ENCODE data around the gene TOPORS.

TOPORS gene

GRCh38 chr9:32523910-32524309, 28.5 kb downstream of the TOPORS start:
- Histone ChIP-seq H3K27ac (ENCODE audit: low read length) (no peak overlapping the region), H2AFZ (ENCODE audit: low read depth, low read length) (no peak overlapping the region), H3K4me2 (ENCODE audit: insufficient read depth, low read length) (no peak overlapping the region), H4K20me1 (ENCODE audit: insufficient read depth, low read length) (no peaks in the 10 kb centered on the region), H3K4me3 (ENCODE audit: low read depth in 1 of 2, low read length in 2 of 2) (no peak overlapping the region), H3K36me3 (ENCODE audit: insufficient read depth, low read length) (peaks cover 8% of the 10 kb centered on the region; the same call in 1 of the 2 replicates), H3K79me2 (ENCODE audit: insufficient read depth, low read length) (peaks cover 35% of the 10 kb centered on the region), H3K9me3 (ENCODE audit: insufficient read depth, low read length, severe bottlenecking) (peaks cover 11% of the 10 kb centered on the region), H3K4me1 (ENCODE audit: insufficient read depth, low read length) (peaks cover 31% of the 10 kb centered on the region), H3K9ac (ENCODE audit: low read depth, low read length) (no peak overlapping the region), H3K27me3 (ENCODE audit: insufficient read depth, low read length, poor library complexity) (no peaks in the 10 kb centered on the region)
- no peak for ATAC-seq (ENCODE audit: insufficient read depth, low read depth)
- DNase-seq: no peak
- TF ChIP-seq CTCF (IDR thresholded peaks at IDR 0.05; ENCODE audit: borderline replicate concordance, extremely low read depth, low read length, poor library complexity, severe bottlenecking): no peak
- TF ChIP-seq EZH2 (IDR thresholded peaks at IDR 0.05; ENCODE audit: borderline replicate concordance, low read depth, low read length, severe bottlenecking): no peak

GRCh38 chr9:32518276-32518675, 34.1 kb downstream of the TOPORS start:
- H4K20me1 ChIP-seq (ENCODE audit: insufficient read depth, low read length): no peaks in the 10 kb centered on the region
- no peaks in the 10 kb centered on the region; the same call in 1 of the 2 replicates for H3K4me1 ChIP-seq (ENCODE audit: insufficient read depth, low read length)
- peaks cover 5% of the 10 kb centered on the region; the same call in 1 of the 2 replicates for H3K79me2 ChIP-seq (ENCODE audit: insufficient read depth, low read length)
- H2AFZ ChIP-seq (ENCODE audit: low read depth, low read length): no peak overlapping the region
- no peak overlapping the region for H3K4me3 ChIP-seq (ENCODE audit: low read depth in 1 of 2, low read length in 2 of 2)
- H3K9me3 ChIP-seq (ENCODE audit: insufficient read depth, low read length, severe bottlenecking): peaks cover 23% of the 10 kb centered on the region
- H3K27me3 ChIP-seq (ENCODE audit: insufficient read depth, low read length, poor library complexity): no peaks in the 10 kb centered on the region
- no peak for DNase-seq
- no peak overlapping the region for H3K9ac ChIP-seq (ENCODE audit: low read depth, low read length)
- peaks cover 4% of the 10 kb centered on the region; the same call in 1 of the 2 replicates for H3K36me3 ChIP-seq (ENCODE audit: insufficient read depth, low read length)
- no peak overlapping the region for H3K4me2 ChIP-seq (ENCODE audit: insufficient read depth, low read length)
- H3K27ac ChIP-seq (ENCODE audit: low read length): no peak overlapping the region
- no peak for TF ChIP-seq EZH2 (IDR thresholded peaks at IDR 0.05; ENCODE audit: borderline replicate concordance, low read depth, low read length, severe bottlenecking)
- no peak for TF ChIP-seq CTCF (IDR thresholded peaks at IDR 0.05; ENCODE audit: borderline replicate concordance, extremely low read depth, low read length, poor library complexity, severe bottlenecking)
- no peak for ATAC-seq (ENCODE audit: insufficient read depth, low read depth)

GRCh38 chr9:32516241-32516640, 36.1 kb downstream of the TOPORS start:
- Histone ChIP-seq H3K4me3 (ENCODE audit: low read depth in 1 of 2, low read length in 2 of 2) (no peak overlapping the region), H3K79me2 (ENCODE audit: insufficient read depth, low read length) (peaks cover 3% of the 10 kb centered on the region; the same call in 1 of the 2 replicates), H4K20me1 (ENCODE audit: insufficient read depth, low read length) (no peaks in the 10 kb centered on the region), H3K9me3 (ENCODE audit: insufficient read depth, low read length, severe bottlenecking) (peaks cover 19% of the 10 kb centered on the region), H3K9ac (ENCODE audit: low read depth, low read length) (no peak overlapping the region), H3K27ac (ENCODE audit: low read length) (no peak overlapping the region), H3K36me3 (ENCODE audit: insufficient read depth, low read length) (no peaks in the 10 kb centered on the region), H3K4me2 (ENCODE audit: insufficient read depth, low read length) (no peak overlapping the region), H3K4me1 (ENCODE audit: insufficient read depth, low read length) (no peaks in the 10 kb centered on the region), H2AFZ (ENCODE audit: low read depth, low read length) (no peak overlapping the region), H3K27me3 (ENCODE audit: insufficient read depth, low read length, poor library complexity) (no peaks in the 10 kb centered on the region)
- TF ChIP-seq EZH2 (IDR thresholded peaks at IDR 0.05; ENCODE audit: borderline replicate concordance, low read depth, low read length, severe bottlenecking): no peak
- TF ChIP-seq CTCF (IDR thresholded peaks at IDR 0.05; ENCODE audit: borderline replicate concordance, extremely low read depth, low read length, poor library complexity, severe bottlenecking): no peak
- ATAC-seq (ENCODE audit: insufficient read depth, low read depth) (no peak), DNase-seq (no peak)

GRCh38 chr9:32508728-32509127, 43.7 kb downstream of the TOPORS start:
- H3K4me2 ChIP-seq (ENCODE audit: insufficient read depth, low read length): no peak overlapping the region
- H3K9me3 ChIP-seq (ENCODE audit: insufficient read depth, low read length, severe bottlenecking): no peaks in the 10 kb centered on the region
- H3K4me3 ChIP-seq (ENCODE audit: low read depth in 1 of 2, low read length in 2 of 2): no peak overlapping the region
- H3K9ac ChIP-seq (ENCODE audit: low read depth, low read length): no peak overlapping the region
- no peaks in the 10 kb centered on the region for H3K79me2 ChIP-seq (ENCODE audit: insufficient read depth, low read length)
- DNase-seq: no peak
- no peak overlapping the region for H2AFZ ChIP-seq (ENCODE audit: low read depth, low read length)
- no peaks in the 10 kb centered on the region for H3K27me3 ChIP-seq (ENCODE audit: insufficient read depth, low read length, poor library complexity)
- TF ChIP-seq EZH2 (IDR thresholded peaks at IDR 0.05; ENCODE audit: borderline replicate concordance, low read depth, low read length, severe bottlenecking) (no peak), CTCF (IDR thresholded peaks at IDR 0.05; ENCODE audit: borderline replicate concordance, extremely low read depth, low read length, poor library complexity, severe bottlenecking) (no peak)
- H3K27ac ChIP-seq (ENCODE audit: low read length): no peak overlapping the region
- no peaks in the 10 kb centered on the region for H3K36me3 ChIP-seq (ENCODE audit: insufficient read depth, low read length)
- ATAC-seq (ENCODE audit: insufficient read depth, low read depth): no peak
- H4K20me1 ChIP-seq (ENCODE audit: insufficient read depth, low read length): no peaks in the 10 kb centered on the region
- no peaks in the 10 kb centered on the region for H3K4me1 ChIP-seq (ENCODE audit: insufficient read depth, low read length)
